Left ventricle myocardium inferior (tissue), 1 donor: Measurements from ENCODE around the gene RAD23B. TPM values are rescaled to one million over a fixed set of nuclear protein-coding genes. Genes with fewer than 3 reads are reported as not detected.

Experiments
- DNase-seq: peaks from one replicate; pipeline ENCODE4 v3.0.0-alpha.2; 2020
- H3K27ac ChIP-seq: fragments of 200-600 bp; replicated peaks from 2 replicates; pipeline ENCODE4 v1.8.0; 2021
- H3K27me3 ChIP-seq: fragments of 200-600 bp; 2 replicates; pipeline ENCODE4 v1.8.0; 2021; ENCODE audit warnings: low read depth
- H3K36me3 ChIP-seq: fragments of 200-600 bp; 2 replicates; pipeline ENCODE4 v1.8.0; 2021
- H3K4me1 ChIP-seq: fragments of 200-600 bp; 2 replicates; pipeline ENCODE4 v1.8.0; 2021
- H3K4me3 ChIP-seq: fragments of 200-600 bp; 2 replicates; pipeline ENCODE4 v1.8.0; 2021; ENCODE audit warnings: mild to moderate bottlenecking, moderate library complexity
- H3K9me3 ChIP-seq: fragments of 200-600 bp; replicated peaks from 2 replicates; pipeline ENCODE4 v1.8.0; 2021
- CTCF ChIP-seq: fragments of 200-600 bp; IDR thresholded peaks from 2 replicates; pipeline ENCODE4 v1.8.0; 2021; ENCODE audit warnings: antibody characterized with exemption, mild to moderate bottlenecking, borderline replicate concordance
- intact Hi-C: fragments of 100-400 bp; cut with micrococcal nuclease; formaldehyde crosslinking; loops from one replicate; pipeline ENCODE4 v1.11.0; 2022
- total RNA-seq: library from RNA; stranded (reverse); fragmentation: NEBNext Ultra II Directional; extraction: Animal tissue kit (Norgen Biotek cat#: 25700); gene quantifications from one replicate; pipeline ENCODE4 v1.2.1, GENCODE V29; 2021
- donor health status: DM: no; HTN: yes; CAD: no; lungs with severe emphysema.

RAD23B gene
- total RNA-seq, 1 donor from 2014 or later = 104 TPM

- Histone ChIP-seq H3K27me3 (no peaks in the 10 kb centered on the region), H3K27ac (no peak overlapping the region), H3K4me1 (peaks cover 42% of the 10 kb centered on the region), H3K36me3 (peaks cover 77% of the 10 kb centered on the region), H3K9me3 (no peaks in the 10 kb centered on the region), H3K4me3 (no peak overlapping the region)
- no peak for TF ChIP-seq CTCF
- no peak for DNase-seq
- intact Hi-C loops = no loop called here
Measured at GRCh38 chr9:107316795-107317661, 33.9 kb downstream of the RAD23B start.

- TF ChIP-seq CTCF = no peak
- no peak for DNase-seq
- Histone ChIP-seq H3K27ac (peak overlapping the region; percentile 56), H3K4me3 (no peak overlapping the region), H3K9me3 (peaks cover 6% of the 10 kb centered on the region), H3K36me3 (peaks cover 85% of the 10 kb centered on the region), H3K27me3 (no peaks in the 10 kb centered on the region), H3K4me1 (peaks cover 35% of the 10 kb centered on the region)
- intact Hi-C loops = no loop called here
Measured at GRCh38 chr9:107322643-107323042, 39.6 kb downstream of the RAD23B start.

GRCh38 chr9:107323836-107324585, 40.9 kb downstream of the RAD23B start:
- Histone ChIP-seq H3K4me1 (peaks cover 43% of the 10 kb centered on the region), H3K36me3 (peaks cover 80% of the 10 kb centered on the region), H3K27me3 (no peaks in the 10 kb centered on the region), H3K4me3 (no peak overlapping the region), H3K27ac (no peak overlapping the region), H3K9me3 (peaks cover 6% of the 10 kb centered on the region)
- intact Hi-C loops = no loop called here
- DNase-seq = no peak
- no peak for TF ChIP-seq CTCF

GRCh38 chr9:107325842-107326241, 42.8 kb downstream of the RAD23B start:
- intact Hi-C loops = no loop called here
- peaks cover 44% of the 10 kb centered on the region for H3K4me1 ChIP-seq
- no peak for TF ChIP-seq CTCF
- DNase-seq = no peak
- peaks cover 81% of the 10 kb centered on the region for H3K36me3 ChIP-seq
- H3K27me3 ChIP-seq = no peaks in the 10 kb centered on the region
- H3K9me3 ChIP-seq = peaks cover 6% of the 10 kb centered on the region
- no peak overlapping the region for H3K27ac ChIP-seq
- H3K4me3 ChIP-seq = no peak overlapping the region

GRCh38 chr9:107328510-107328909, 45.4 kb downstream of the RAD23B start:
- DNase-seq = no peak
- Histone ChIP-seq H3K36me3 (peaks cover 86% of the 10 kb centered on the region), H3K4me1 (peaks cover 31% of the 10 kb centered on the region), H3K4me3 (no peak overlapping the region), H3K27ac (no peak overlapping the region), H3K27me3 (no peaks in the 10 kb centered on the region), H3K9me3 (peaks cover 6% of the 10 kb centered on the region)
- intact Hi-C loops = no loop called here
- TF ChIP-seq CTCF = no peak
